Measurements from ENCODE around the gene UNK.

Gene UNK

DNA sequence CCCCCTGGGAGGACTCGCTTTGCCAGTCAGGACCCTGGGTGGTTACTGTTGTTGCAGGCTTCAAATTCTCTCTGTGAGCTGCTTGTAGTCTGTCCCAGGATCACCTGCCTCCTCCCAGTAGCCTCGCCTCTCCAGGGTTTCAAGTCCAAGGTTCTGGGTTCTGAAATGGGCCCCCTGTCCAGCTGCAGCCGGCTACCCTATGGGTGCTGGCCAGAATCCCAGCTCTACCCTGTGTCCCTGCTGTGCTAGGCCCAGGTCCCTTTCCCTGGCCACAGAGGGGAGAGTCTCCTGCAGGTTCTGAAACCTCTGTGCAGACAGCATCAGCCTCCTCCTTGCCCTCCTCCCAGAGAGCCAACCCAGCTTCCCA, 38.2 kb downstream of the UNK start:
- no peaks in the 10 kb centered on the region for H3K27me3 ChIP-seq (replicated peaks)
- no peak overlapping the region for H3K27ac ChIP-seq
- TF ChIP-seq CTCF (IDR thresholded peaks at IDR 0.05; ENCODE audit: low read depth, low read length, missing control alignments) = no peak
- in situ Hi-C loops (cut with HindIII; ENCODE audit: low pct_ligation_motif_present, low sequenced_read_pairs) = no loop called here
- peaks cover 33% of the 10 kb centered on the region for H3K36me3 ChIP-seq (replicated peaks)
- H3K4me3 ChIP-seq (ENCODE audit: low read depth, low read length) = no peak overlapping the region
- DNase-seq = no peak

DNA sequence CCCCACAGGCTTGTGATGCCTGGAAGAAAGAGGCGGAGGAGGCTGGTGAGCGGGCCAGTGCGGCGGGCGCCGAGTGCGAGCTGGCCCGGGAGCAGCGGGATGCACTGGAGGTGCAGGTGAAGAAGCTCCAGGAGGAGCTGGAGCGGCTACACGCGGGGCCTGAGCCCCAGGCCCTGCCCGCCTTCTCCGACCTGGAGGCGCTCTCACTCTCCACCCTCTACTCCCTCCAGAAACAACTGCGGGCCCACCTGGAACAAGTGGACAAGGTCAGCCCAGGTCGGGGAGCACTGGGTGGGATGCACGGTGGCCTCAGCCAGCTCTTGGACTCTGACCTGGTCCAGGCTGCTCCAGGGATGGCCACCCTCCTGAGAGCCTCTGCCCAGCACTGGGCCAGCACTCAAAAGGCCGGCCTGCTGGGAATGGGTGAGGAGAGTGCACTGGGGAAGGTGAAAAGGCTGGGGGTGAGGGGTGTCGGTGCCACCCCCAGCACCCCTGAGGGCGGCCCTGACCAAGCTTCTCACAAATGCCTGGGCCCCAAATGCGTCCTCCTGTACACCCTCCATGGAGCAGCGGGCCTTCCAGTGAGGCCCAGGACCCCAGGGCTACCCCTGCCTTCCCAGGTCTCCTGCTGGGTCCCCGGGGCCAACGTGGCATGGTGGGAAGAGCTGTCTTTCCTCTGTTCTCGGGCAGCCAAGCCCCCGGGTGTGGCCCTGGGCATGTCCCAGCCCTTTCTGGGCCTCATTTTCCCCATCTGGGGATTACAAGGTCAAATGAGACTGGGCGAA, 38.8 kb downstream of the UNK start:
- peaks cover 29% of the 10 kb centered on the region for H3K36me3 ChIP-seq (replicated peaks)
- H3K27ac ChIP-seq = no peak overlapping the region
- H3K4me3 ChIP-seq (ENCODE audit: low read depth, low read length) = no peak overlapping the region
- no peak for TF ChIP-seq CTCF (IDR thresholded peaks at IDR 0.05; ENCODE audit: low read depth, low read length, missing control alignments)
- no peaks in the 10 kb centered on the region for H3K27me3 ChIP-seq (replicated peaks)
- in situ Hi-C loops (cut with HindIII; ENCODE audit: low pct_ligation_motif_present, low sequenced_read_pairs) = no loop called here
- DNase-seq = no peak

- Histone ChIP-seq H3K27ac (no peak overlapping the region), H3K36me3 (replicated peaks) (peaks cover 29% of the 10 kb centered on the region), H3K4me3 (ENCODE audit: low read depth, low read length) (no peak overlapping the region), H3K27me3 (replicated peaks) (no peaks in the 10 kb centered on the region)
- in situ Hi-C loops (cut with HindIII; ENCODE audit: low pct_ligation_motif_present, low sequenced_read_pairs) = no loop called here
- no peak for TF ChIP-seq CTCF (IDR thresholded peaks at IDR 0.05; ENCODE audit: low read depth, low read length, missing control alignments)
- DNase-seq = no peak
These were observed 39.5 kb downstream of the UNK start for GRCh38 chr17:75824050-75824552.

DNA sequence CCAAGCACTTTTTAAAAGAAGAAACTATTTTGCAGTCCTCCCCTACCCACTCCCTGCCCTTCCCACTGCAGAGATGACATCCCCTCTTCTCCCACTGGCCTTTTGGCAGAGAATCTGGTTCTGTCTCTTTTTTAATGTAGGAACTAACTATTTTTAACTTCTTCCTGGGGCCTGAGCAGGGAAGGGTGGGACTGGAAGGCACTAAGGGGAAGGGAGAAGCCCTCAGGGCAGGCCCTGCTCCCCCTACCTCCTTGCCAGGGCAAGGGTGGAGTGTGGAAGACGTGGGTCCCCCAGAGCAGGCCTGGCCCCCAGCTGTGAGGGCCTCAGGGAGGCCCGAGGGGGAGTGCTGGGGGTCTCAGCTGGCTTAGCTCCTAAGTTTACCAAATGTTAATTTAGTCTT, 40.1 kb downstream of the UNK start:
- in situ Hi-C loops (cut with HindIII; ENCODE audit: low pct_ligation_motif_present, low sequenced_read_pairs) = no loop called here
- no peak for DNase-seq
- no peak overlapping the region for H3K27ac ChIP-seq
- no peak overlapping the region for H3K4me3 ChIP-seq (ENCODE audit: low read depth, low read length)
- H3K27me3 ChIP-seq (replicated peaks) = no peaks in the 10 kb centered on the region
- TF ChIP-seq CTCF (IDR thresholded peaks at IDR 0.05; ENCODE audit: low read depth, low read length, missing control alignments) = no peak
- peaks cover 25% of the 10 kb centered on the region for H3K36me3 ChIP-seq (replicated peaks)

DNA sequence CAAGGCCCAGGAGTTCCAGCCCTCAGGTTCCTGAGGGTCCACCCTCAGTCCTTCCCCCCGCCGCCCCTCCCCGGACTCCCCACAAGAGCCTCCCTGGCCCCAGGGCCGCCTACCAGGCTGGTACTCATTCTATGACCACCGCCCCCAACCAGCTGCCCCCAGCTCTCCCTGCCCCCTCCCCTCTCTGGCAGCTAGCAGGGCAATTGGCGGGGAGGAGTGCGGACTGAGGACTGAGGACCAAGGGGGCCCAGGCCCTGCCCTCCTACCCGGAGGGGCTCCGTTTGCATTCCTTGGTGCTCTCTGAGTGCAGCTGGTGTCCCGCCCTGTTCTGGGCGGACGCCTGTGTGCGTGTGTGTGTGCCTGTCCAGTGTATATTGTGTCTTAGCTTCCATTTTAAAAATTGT, 40.5 kb downstream of the UNK start:
- Histone ChIP-seq H3K4me3 (ENCODE audit: low read depth, low read length) (no peak overlapping the region), H3K36me3 (replicated peaks) (peaks cover 20% of the 10 kb centered on the region), H3K27me3 (replicated peaks) (no peaks in the 10 kb centered on the region), H3K27ac (no peak overlapping the region)
- no peak for TF ChIP-seq CTCF (IDR thresholded peaks at IDR 0.05; ENCODE audit: low read depth, low read length, missing control alignments)
- in situ Hi-C loops (cut with HindIII; ENCODE audit: low pct_ligation_motif_present, low sequenced_read_pairs) = no loop called here
- no peak for DNase-seq
